GM21529 (cell line): ENCODE results near the gene DST.
"Not testable (repeated sequence)": the region's sequence is repeated elsewhere in the genome, so short reads cannot be mapped to it uniquely, and the experiment has no call there.

ENCODE experiments used
- ATAC-seq: cut with Tn5 transposase; IDR thresholded peaks from one replicate; pipeline ENCODE4 v1.9.1; 2021; ENCODE audit not compliant: unreplicated experiment

Gene DST

DNA sequence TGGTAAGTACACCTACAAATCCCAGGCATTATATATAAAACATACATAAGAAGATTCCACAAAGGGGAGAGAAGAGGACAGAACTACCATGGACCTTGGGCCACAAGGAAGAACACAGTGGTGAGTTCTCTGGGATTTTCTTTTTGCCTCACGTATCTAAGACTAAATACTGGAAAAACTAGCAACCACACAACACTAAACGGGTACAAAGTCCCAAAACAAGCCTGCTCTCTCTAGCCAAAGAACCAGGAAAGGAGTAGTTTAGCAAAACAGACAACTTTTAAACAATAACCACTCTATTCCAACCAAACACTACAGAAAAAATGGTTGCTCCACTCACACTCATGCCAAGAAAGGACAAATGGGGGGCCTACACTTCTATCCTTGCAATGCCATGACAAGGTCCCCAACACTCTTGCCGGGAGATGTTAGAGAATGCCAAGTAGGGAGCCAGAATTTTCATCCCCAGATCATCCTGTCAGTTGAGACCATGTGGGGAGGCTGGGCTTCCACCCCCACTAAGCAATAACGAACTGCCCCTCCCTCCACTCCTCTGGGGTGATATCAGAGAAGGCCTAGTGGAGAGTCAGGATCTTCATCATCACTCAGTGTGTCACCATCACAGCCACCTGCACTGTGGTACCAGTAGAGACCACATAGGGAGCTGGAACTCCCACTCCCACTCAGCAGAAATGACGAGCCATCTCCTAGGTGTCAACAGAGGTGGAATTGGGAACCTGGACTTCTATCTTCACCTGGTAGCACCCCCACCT, 123.5 kb downstream of the DST start:
- no peak for ATAC-seq

DNA sequence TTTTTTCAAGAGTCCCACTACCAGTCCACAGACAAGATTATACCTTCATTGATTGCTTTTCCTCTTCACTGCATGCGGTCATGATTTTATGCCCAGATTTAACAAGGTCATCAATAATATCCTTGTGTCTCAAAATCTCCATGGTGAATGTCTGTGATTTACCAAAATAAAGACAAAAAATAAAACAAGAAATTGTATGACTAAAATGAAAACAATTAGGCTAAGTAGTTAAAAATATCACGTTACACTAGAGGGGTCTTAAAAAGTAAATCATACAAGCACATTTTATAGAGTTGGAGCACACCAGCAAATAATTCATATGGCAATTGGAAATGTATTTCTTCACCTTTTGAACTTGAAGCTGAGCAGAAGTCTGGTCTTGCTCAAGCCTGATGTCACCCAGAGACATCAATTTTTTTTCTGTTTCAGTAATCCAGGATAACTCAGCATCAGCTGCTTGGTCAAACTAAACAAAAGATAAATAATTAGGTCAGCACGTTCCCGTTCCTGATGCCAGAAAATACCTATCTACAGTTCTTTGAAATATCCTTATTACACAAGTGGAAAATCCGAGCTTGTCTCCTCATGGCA, 125.4 kb downstream of the DST start:
- ATAC-seq, result no peak

GRCh38 chr6:56516003-56516402, 126.7 kb downstream of the DST start:
- ATAC-seq, result no peak

GRCh38 chr6:56515081-56515905, 127.4 kb downstream of the DST start:
- no peak for ATAC-seq

- ATAC-seq, result no peak
Observed at GRCh38 chr6:56514395-56514794, 128.3 kb downstream of the DST start.

- ATAC-seq, result no peak
Observed at GRCh38 chr6:56513631-56514030, 129.1 kb downstream of the DST start.

GRCh38 chr6:56511591-56511990, 131.1 kb downstream of the DST start:
- no peak for ATAC-seq

- ATAC-seq, result no peak
Observed at GRCh38 chr6:56510984-56511531, 131.6 kb downstream of the DST start.

DNA sequence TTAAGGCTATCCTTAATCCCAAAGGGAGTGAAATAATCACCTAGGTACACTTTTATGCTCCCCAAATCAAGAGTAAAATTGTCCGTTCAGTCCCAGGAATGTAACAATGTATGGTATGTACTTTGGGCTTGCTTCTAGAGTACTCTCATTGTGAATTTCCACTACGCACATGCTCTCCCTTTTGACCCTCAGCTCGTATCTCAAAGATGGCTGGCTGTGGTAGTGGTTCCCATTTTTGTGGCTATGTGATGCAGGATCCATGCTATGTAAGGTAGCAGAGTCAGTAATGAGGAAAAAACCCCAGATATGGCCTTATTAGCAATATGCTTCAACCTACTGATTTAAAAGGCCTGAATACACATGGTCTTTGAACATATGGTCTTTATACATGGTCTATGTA, 133.7 kb downstream of the DST start:
- no peak for ATAC-seq

DNA sequence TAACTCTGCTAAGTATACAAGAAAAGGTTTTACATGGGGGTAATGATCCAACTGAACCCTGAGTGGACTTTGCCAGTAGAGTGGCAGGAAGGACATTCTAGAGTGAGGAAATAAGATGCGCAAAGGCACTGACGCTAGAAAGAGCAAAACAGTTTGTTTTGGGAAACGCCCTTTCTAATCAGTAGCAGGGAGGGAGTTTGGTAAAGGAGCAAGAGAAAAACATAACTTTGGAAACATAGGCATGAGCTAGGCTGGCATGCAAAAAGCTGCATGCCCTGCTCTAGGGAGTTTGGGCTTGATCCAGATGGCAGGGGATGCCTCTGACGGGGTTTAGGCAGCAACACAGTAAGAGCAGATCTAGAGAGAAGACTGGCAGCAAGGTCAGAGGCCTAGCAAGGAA, 135.2 kb downstream of the DST start:
- ATAC-seq, result no peak

- no peak for ATAC-seq
Observed at GRCh38 chr6:56505512-56506260, 137.0 kb downstream of the DST start.

- no peak for ATAC-seq
Observed at GRCh38 chr6:56501993-56502392, 140.7 kb downstream of the DST start.

DNA sequence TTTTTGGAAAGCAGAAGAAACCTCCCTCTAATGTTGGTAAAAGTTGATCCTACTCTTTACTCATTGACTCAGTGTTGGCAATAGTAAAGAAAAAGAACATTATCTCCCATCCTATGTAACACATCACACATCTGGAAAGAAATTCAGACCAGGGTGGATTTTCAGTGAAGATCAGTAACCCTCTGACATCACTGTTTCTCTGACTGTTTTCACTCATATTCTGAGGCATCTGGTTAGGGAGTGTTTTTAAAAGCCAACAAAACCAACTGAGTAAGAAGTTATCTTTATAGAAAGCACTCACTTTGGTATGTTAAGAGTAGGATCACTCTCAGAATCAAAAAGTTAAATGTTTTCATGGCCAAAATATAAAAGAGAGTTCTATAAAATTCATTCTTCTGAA, 143.6 kb downstream of the DST start:
- no peak for ATAC-seq

DNA sequence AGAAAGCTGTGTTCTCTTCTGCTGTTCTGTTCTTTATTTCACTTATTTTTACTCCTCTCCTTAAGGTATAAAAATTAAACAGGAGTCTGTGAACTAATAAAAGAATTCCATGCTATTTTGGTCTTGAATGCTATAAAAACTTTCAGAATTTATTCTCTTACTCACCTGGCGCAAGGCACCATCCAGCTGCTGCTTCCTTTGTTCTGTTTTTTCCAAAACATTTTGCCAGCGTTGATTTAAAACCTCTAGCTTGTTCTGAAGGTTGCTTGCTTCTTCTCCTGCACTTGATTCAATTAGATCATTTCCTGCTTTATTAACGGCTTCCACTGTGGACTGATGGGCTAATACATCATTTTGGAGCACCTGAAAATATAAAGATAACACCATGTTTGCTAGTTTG, 145.0 kb downstream of the DST start:
- no peak for ATAC-seq

DNA sequence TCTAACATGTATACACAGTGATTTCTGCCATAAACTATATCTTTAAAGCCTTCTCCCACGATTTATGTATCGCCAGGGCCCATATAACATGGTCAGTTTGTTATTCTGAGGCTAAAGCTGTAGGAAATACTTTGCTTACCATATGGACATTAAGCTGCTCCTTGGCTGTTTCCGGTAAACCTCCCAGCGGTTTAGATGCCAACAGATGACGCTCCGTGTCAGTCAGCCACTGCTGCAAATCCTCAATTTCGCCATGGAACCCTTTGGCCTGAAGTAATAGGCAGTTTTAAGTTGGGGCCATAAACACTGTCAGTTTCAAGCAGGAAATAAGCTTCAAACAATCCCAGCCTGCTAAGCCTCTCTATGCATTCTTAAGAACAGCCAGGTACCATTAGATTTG, 145.4 kb downstream of the DST start:
- ATAC-seq, result no peak

GRCh38 chr6:56496650-56497049, 146.0 kb downstream of the DST start:
- not testable (repeated sequence) for ATAC-seq

DNA sequence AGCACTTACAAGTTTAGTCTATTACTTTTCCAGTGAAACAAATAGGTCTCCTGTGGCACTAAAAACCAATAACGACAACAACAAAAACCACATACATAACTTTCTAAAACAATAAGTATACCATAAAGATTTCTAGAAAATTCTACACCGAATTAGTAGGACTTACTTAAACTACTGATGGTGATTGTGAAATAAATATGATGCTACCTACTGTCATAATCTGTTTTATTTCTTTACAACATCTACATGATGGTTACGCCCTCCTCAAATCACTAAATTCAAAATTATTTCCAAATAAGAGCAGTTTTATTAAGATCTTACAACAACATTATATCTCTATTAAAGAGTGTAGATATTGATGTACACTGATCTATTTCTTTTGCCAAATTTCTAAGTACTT, 147.0 kb downstream of the DST start:
- no peak for ATAC-seq

- no peak for ATAC-seq
Observed at GRCh38 chr6:56491606-56492328, 150.9 kb downstream of the DST start.

DNA sequence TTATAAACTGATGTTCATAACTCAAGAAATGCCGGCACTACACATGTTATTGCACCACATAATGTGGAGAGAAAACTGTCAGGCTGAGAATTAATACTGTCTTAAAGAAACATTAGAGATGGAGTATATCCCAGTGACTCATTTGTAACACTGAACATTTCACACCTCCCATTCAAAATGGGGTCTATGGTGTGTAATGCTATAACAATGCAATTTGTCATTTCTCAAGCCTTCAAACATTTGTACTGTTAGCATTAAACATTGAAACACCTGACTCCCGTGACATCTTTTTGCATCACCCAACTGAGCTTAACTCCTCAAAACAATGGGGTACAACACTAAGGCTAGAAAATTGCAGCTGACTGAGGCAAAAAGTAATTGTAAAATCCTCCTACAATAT, 151.7 kb downstream of the DST start:
- ATAC-seq, result no peak

GRCh38 chr6:56489559-56489958, 153.1 kb downstream of the DST start:
- ATAC-seq, result no peak
